ENCODE data around the gene TUT7.
"Not testable (repeated sequence)": the region's sequence is repeated elsewhere in the genome, so short reads cannot be mapped to it uniquely, and the experiment has no call there.

Gene TUT7

GRCh38 chr9:86290341-86290740 lies 63.9 kb downstream of the TUT7 start:
- DNase-seq: not testable (repeated sequence)

- no peak for DNase-seq
Observed at GRCh38 chr9:86288499-86289198, 65.6 kb downstream of the TUT7 start.

- DNase-seq: no peak
Observed at GRCh38 chr9:86287013-86287412, 67.2 kb downstream of the TUT7 start.

DNA sequence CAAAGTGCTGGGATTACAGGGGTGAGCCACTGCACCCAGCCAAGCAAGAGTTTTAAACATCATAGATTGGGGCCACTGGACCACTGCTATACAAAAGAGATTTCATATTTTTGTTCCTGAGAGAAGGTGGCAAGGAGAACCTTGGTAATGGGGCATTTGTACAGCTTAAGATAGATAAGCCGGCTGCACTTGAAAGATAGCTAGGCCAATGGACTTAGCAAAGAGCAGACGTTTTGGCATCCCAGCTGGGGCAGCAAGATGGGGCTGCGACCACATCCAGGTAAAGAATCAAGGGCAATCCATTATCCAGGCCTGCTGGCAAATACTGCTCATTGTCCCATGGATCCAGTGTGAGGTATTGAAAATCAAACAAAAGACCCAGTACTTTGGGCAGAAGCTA lies 67.9 kb downstream of the TUT7 start:
- no peak for DNase-seq

DNA sequence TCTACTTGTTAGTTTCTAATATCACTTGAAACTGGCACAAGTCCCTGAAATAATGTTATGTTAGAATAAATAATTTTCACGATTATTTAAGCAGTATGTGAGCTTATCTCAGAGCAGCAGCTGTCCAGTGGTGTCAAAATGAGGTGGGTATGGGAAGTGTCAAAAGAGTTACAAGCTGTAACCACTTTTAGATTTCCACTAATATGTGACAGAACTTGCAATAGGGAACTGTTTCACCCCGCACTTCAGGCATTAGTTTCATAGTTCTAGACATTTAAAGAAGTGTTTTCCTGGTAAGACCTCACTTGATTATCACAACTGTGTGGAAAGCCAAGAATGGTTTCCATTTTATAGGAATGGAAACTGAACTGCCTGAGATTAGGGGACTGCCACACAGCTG lies 68.9 kb downstream of the TUT7 start:
- DNase-seq: no peak

DNA sequence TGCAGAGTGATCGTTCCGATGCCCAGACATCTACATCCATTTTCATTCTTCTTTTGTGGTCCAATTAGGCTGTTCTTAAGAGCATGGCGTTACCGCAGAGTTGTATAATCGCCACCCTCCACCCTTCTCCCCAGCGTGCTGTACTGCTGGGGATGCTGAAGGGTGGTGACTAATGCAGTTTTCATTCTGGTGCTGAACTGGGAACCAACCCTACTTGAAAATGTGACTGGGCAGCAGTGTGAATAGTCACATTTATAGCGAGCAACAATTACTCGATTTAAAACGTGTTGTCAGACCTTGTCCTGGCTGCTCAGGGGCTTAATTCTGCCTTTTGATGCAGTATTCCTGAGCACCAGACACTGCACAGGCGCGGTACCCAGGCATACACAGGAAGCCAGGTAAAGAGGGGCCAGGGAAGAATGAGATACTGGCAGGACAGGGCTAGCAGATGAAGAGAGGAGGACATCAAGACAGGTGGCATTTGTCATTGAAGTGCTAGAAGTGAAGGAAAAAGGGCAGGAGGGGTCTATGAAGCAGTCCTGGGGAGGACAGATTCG lies 71.2 kb downstream of the TUT7 start:
- DNase-seq: no peak

DNA sequence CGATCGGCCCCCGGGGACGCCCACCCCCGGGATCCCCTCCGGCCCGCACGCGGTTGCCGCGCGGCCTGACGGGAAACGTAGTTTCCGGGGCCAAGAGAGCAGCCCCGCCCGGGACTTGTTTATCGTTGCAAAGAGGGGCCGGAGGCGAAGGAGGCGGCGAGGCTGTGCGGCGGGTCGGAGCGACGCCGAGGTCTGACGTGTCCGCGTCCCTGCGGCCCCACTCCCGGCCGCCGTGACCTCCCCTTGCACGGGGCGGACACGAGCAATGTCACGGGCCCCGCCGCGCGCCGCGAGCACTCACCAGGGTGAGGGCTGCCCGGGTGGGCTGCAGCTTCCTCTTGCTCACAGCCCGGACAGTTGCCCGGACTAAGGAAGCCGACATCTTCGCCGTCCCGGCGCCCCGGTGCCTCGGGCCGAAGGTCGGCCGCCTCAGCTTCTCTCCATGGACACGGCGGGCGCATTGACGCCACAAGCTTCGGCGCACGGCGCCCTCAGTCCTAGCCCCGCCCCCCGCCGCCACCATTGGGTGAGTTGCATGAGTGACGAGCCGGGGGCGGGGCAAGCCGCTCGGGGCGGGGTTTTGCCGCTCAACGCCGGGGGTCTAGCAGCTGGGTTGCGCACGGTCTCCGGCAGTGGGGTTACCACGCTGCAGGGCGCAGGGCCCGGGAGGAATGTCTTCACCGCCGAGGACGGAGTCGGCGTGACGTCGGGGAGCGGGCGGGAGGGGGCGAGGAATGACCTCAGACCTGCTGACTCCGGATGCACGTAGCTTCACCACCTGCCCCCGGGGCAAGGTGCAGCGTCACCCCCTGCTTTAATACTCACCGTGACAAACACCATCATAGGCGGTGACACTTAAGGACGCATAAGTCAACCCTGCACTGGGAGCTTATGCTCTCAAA lies 71.9 kb downstream of the TUT7 start, which contains the start of gene ISCA1:
TSS of gene ISCA1 (minus strand) at position 462 of the 902 bp plus-strand sequence. CDS start at position 382, 80 bp downstream.
- peak; percentile 87 for DNase-seq

- DNase-seq: no peak
Observed at GRCh38 chr9:86281593-86282076, 72.6 kb downstream of the TUT7 start.

GRCh38 chr9:86280580-86280979 lies 73.6 kb downstream of the TUT7 start:
- no peak for DNase-seq

DNA sequence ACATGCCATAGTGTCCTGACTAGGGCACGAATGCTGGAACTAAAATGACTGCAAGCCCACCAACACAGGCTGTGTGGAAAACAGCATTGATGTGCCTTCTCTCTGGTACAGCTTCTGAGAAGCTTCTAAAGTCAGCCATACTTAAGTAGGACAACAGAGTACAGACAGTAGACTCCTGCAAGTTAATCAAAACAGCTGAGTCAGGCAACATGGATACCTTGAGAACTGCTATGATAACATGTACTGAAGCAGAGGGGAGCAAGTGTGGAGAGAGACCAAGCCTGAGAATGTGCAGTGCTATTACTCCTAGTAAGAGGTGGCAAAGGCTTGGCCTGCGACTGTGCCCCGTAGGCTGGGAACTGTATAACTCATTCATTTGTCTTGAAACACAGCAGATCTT lies 74.4 kb downstream of the TUT7 start:
- no peak for DNase-seq

- DNase-seq: no peak
Observed at GRCh38 chr9:86277072-86277471, 77.1 kb downstream of the TUT7 start.

GRCh38 chr9:86275962-86276361 lies 78.2 kb downstream of the TUT7 start:
- DNase-seq: no peak

GRCh38 chr9:86274821-86275643 lies 79.2 kb downstream of the TUT7 start:
- DNase-seq: no peak

DNA sequence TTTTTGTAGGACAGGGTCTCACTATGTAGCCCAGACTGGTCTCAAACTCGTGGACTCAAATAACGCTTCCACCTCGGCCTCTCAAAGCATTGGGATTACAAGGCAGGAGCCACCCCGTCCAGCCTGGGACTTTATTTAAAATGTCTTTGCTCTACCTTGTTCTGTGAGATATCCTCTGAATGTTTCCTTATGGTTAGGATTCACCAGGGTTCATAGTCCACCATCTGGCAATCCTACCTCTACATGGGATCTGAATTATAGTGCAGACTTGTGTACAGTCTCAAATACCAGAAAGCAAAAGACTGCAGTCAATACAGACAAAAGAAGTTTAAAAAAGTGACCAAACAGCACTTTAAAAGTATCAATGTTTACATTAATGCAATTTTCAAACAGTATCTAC lies 82.0 kb downstream of the TUT7 start:
- no peak for DNase-seq

DNA sequence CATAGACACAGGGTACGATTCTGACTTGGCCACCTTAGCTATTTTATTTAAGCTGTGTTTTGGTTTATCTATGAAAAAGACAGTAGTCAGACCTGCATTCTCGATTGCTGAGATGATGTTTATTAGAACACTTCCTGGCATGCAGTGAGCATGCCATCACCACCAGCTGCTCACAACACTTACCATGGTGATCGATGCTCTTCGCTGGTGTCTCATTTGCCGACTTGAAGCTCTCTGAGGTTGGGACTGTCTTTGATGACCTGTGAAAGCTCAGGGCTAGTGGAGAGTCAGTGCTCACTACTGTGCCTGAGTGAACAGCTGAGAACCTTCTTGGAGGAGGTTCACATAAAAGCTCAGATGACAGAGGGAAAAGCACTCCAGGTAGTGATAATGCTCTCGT lies 90.3 kb downstream of the TUT7 start:
- no peak for DNase-seq

GRCh38 chr9:86262492-86262891 lies 91.7 kb downstream of the TUT7 start:
- DNase-seq: no peak

DNA sequence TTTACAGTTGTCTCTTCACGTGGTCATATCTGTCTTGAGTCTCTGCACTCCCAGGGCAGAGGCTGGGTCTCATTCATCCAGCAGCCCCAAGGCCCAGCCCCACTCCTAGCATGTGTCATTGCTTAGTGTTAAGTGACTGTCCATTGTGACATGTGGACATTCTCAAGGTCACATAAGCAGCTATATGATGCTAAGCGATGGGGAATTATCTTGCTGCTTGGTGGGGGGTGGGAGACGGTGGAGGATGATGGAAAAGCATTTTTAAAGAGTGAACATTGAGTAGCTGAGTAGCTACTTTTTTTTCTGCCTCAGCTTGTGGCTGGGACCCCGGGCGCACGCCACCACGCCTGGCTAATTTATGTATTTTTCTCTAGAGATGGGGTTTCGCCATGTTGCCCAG lies 94.7 kb downstream of the TUT7 start, which contains the start of gene C9orf153:
TSS of gene C9orf153 (minus strand) at position 101 of the 400 bp plus-strand sequence. CDS start 30,054 bp downstream, outside the sequence.
- DNase-seq: no peak

DNA sequence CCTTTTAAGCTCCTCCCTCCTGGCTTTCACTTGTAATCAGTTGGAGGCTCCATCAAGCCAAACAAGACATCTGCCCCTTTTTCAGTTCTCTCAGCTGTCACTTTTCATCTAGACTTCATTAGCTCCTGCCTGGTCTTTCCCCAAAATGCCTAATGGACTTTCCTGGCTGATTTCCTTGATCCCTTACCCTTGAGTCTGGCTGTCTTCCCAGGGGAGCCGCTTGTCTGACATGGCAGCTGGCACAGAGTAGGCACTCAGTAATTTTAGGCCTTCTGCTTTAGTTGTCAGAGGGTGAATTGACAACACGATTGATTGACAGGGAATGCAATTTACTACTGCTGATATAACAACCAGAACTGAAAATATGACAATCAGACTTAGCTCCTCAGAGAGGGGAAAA lies 96.8 kb downstream of the TUT7 start:
- no peak for DNase-seq

DNA sequence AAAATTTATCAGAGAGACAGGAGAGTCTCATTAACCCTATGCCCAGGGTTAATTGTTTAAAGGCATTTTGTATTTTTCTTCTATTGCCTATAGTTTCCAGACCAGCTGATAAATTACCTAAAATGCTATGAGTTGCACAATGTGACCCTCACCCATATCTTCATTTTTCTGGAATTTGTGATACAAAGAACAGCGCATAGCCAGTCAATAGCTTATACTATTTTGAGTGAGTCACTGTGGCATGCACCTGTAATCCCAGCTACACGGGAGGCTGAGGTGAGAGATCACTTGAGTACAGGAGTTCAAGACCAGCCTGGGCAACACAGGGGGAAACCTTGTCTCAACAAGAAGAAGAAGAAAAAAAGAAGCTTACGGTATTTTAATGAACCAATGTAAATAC lies 97.6 kb downstream of the TUT7 start:
- DNase-seq: no peak

DNA sequence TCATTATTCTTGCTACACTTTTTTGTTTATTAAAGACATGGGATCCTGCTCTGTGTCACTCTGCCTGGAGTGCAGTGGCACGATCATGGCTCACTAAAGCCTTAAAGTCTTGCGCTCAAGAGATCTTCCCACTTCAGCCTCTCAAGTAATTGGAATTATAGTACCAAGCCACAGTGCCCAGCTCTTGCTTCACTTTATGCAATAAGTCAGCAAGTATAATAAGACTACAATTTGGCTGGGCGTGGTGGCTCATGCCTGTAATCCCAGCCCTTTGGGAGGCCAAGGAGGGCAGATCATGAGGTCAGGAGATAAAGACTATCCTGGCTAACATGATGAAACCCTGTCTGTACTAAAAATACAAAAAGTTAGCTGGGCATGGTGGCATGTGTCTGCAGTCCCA lies 100.6 kb downstream of the TUT7 start:
- DNase-seq: no peak

- no peak for DNase-seq
Observed at GRCh38 chr9:86252870-86253269, 101.3 kb downstream of the TUT7 start.

DNA sequence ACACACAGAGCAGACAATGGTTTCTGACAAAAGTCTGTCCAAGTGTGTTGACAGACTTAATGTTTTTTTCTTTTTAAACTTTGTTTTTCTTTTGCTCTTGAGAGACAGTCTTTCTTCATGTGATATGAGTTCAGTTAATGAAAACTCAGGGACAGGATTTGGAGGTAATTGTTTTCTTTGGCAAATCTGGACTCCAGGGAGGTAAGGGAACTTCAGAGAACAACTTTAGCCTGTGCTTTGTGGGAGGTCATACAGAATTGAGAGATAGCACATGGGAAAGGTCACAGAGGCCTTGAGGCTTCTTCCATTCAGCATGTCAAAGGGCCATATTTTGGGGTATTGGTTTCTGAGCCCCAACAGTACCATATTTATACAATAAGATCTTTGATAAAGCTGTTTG lies 104.1 kb downstream of the TUT7 start:
- no peak for DNase-seq

DNA sequence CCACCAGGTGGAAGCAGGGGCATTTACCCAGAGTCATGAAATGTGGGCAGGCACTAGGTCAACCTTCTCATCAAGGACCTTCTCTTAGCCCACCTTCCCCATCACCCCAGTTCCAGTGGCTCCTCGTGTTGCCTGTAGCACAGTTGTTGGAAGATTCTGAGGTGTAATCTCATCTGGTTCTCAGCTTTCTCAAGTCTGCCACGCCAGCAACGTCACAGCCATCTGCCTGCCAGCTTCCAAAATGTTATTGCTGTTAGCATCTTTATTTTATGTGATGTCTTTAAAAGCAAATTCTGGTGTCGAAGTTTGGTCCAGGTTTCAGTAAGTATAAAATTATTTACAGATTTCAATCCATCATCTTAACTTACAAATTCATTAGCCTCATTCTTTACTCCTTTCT lies 105.5 kb downstream of the TUT7 start:
- DNase-seq: no peak
